ENCODE data around the gene TUBD1. TPM values are rescaled to one million over a fixed set of nuclear protein-coding genes. Genes with fewer than 3 reads are reported as not detected.

Gene TUBD1
- total RNA-seq, 1 experiment from 2014 or later, result 18.1 TPM

Other genes starting within 250 kb of the TUBD1 start
- gene PTRH2, start 185.5 kb downstream of the TUBD1 start, total RNA-seq (2014; rRNA removed; shearing (Covaris generic); ENCODE audit: low replicate concordance), result 30.1 and 32.2 TPM in 2 replicates
- gene VMP1, start 185.3 kb downstream of the TUBD1 start, total RNA-seq (2014; rRNA removed; shearing (Covaris generic); ENCODE audit: low replicate concordance), result 150 and 156 TPM in 2 replicates
- gene RPS6KB1, start 178 bp upstream of the TUBD1 start, total RNA-seq (2014; rRNA removed; shearing (Covaris generic); ENCODE audit: low replicate concordance), result 4.2 and 18.9 TPM in 2 replicates
- gene RNFT1, start 71.8 kb upstream of the TUBD1 start, total RNA-seq (2014; rRNA removed; shearing (Covaris generic); ENCODE audit: low replicate concordance), result 3.0 and 16.4 TPM in 2 replicates
- gene HEATR6, start 186.0 kb upstream of the TUBD1 start, total RNA-seq (2014; rRNA removed; shearing (Covaris generic); ENCODE audit: low replicate concordance), result 21.3 and 29.0 TPM in 2 replicates